Adrenal gland (tissue), 5 donors: ENCODE results near the gene CEBPB.

Experiments
- CTCF ChIP-seq, 6 experiments: fragments of 450-650 bp in 4 of 6; fragments of 200-600 bp in 2 of 6; sonication (generic) in 1 of 6; IDR thresholded peaks; 1 replicate in 5 of 6; 2 replicates in 1 of 6; pipeline versions ENCODE4 v1.5.1 to v1.8.0; 2016 to 2021; ENCODE audit warnings: antibody characterized with exemption in 6 of 6, mild to moderate bottlenecking in 2 of 6, moderate library complexity in 1 of 6
- POLR2A ChIP-seq, 2 donors: fragments of 450-650 bp; IDR thresholded peaks; one replicate each; pipeline ENCODE4 v1.6.1; 2017; ENCODE audit warnings: antibody characterized with exemption in 2 of 2, mild to moderate bottlenecking in 2 of 2, moderate library complexity in 1 of 2
- donor health status: DM: no; HTN: no; CAD: no.

DNA sequence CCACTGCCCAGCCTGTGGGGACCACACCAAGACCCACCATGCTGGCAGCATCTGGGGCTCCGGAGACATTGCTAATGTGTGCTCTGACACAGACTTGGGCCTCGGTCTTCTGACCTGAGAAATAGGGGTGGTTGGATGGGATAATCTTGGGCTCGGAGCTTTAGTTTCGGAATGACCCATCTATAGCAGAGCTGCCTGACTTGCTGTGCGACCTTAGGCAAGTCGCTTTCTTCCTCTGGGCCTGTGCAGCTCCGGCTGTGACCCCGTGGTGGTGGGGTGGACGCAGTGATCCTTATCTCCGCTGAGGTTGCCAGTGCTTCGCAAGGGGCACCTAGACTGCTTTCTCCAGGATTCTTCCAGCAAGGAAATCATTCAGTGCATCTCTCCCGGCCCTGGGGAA is 43.7 kb downstream of the CEBPB start:
- no peak for TF ChIP-seq CTCF (IDR thresholded peaks at IDR 0.05)
- TF ChIP-seq POLR2A (IDR thresholded peaks at IDR 0.05) = no peak
